GM19035 (cell line): ENCODE measurements around the gene DDX47.
"Not testable (repeated sequence)": the region's sequence is repeated elsewhere in the genome, so short reads cannot be mapped to it uniquely, and the experiment has no call there.

Experiments
- ATAC-seq: cut with Tn5 transposase; IDR thresholded peaks from one replicate; pipeline ENCODE4 v1.9.1; 2021; ENCODE audit not compliant: unreplicated experiment

The DDX47 gene

DNA sequence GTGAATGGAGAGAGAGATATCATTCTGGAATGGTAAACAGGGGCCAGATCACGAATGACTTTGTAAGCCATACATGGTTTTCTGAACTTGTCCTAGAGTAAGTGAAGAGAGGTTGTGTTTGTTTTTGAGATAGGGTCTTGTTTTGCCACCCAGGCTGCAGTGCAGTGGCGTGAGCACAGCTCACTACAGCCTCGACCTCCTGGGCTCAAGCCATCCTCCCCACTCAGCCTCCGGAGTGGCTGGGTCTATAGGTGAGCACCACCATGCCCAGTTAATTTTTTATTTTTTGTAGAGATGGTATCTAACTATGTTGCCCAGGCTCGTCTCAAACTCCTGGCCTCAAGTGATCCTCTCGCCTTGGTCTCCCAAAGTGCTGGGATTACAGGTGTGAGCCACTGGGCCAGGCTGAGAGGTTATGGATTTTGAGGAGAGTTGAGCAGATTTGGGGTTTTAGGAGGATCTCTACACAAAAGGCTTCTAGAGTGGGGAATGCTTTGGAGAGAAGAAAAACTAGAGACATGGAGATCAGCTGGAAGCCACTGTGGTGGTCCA, 58.5 kb downstream of the DDX47 start:
- ATAC-seq, result no peak

GRCh38 chr12:12872139-12872933, 59.2 kb downstream of the DDX47 start:
- no peak for ATAC-seq

- ATAC-seq, result no peak
Measured at GRCh38 chr12:12872934-12873275, 59.8 kb downstream of the DDX47 start.

GRCh38 chr12:12874029-12874428, 60.9 kb downstream of the DDX47 start:
- ATAC-seq, result no peak

DNA sequence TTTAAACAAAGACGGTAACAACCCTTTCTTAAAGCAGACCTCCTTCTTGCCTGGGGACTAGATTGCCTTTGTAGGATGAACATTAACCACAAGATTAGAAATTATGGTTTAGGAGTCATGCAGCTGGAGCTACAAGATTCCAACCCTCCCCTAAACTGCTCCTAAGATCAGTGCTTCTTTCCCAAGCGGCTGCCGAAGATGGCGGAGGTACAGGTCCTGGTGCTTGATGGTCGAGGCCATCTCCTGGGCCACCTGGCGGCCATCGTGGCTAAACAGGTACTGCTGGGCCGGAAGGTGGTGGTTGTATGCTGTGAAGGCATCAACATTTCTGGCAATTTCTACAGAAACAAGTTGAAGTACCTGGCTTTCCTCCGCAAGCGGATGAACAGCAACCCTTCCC, 62.2 kb downstream of the DDX47 start:
- ATAC-seq, result not testable (repeated sequence)

DNA sequence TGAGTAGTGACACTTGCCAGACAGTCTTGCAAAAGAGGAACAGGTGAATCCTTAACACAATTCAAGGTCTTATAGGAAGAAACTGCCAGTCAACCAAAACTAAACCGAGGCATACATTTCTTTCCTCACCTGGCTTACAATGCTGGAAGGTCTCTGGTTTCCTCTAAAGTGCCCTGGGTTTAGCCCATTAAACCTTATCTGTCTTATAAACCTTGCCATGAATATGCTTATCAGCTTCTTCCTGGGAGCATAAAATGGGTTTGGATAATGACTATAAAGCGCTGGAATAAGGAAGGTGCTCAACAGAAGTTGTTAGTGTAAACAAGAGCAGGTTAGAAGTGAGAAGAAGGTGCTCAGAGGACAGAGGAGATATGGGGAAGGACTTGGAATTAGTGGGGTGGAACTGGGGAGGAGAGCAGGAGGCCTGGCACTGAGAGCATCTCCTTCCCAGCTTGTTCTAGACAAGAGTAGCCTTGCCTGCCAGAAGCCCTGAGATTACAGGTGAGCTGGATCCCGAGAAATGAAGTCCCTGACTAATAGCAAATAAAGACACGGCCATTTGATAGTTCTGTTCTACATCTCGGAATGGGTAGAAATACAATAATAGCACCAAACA, 64.1 kb downstream of the DDX47 start:
- ATAC-seq, result no peak

- no peak for ATAC-seq
Measured at GRCh38 chr12:12877781-12878455, 64.8 kb downstream of the DDX47 start.
